ENCODE data around the gene NRXN3. TPM values are rescaled to one million over a fixed set of nuclear protein-coding genes. Genes with fewer than 3 reads are reported as not detected.

Gene NRXN3
- total RNA-seq, 2 donors from 2014 or later, result 1.3 to 2.3 TPM

- no peaks in the 10 kb centered on the region for H3K9me3 ChIP-seq
- no peak for TF ChIP-seq POLR2A (IDR thresholded peaks at IDR 0.05)
- TF ChIP-seq CTCF (IDR thresholded peaks at IDR 0.05), result no peak
- H3K36me3 ChIP-seq (replicated peaks in 1 of 2; ENCODE audit: insufficient read depth in 1 of 2, low read depth in 2 of 2), result no peaks in the 10 kb centered on the region
- no peak overlapping the region for H3K4me3 ChIP-seq
- intact Hi-C loops (cut with DNase I), result no loop called here
- H3K4me1 ChIP-seq, result no peaks in the 10 kb centered on the region
- WGBS, 2 donors, result 77 to 80% methylated on average over 5 of the region's 5 CpGs
- DNase-seq (no peak), ATAC-seq (no peak)
- no peak overlapping the region for H3K27ac ChIP-seq
- no peaks in the 10 kb centered on the region for H3K27me3 ChIP-seq
Observed at GRCh38 chr14:78346747-78347146, 176.6 kb downstream of the NRXN3 start.

GRCh38 chr14:78355109-78355508 is 184.9 kb downstream of the NRXN3 start:
- Histone ChIP-seq H3K27ac (no peak overlapping the region), H3K4me3 (no peak overlapping the region), H3K4me1 (no peaks in the 10 kb centered on the region), H3K36me3 (replicated peaks in 1 of 2; ENCODE audit: insufficient read depth in 1 of 2, low read depth in 2 of 2) (no peaks in the 10 kb centered on the region), H3K27me3 (no peaks in the 10 kb centered on the region), H3K9me3 (no peaks in the 10 kb centered on the region)
- TF ChIP-seq CTCF (IDR thresholded peaks at IDR 0.05) (no peak), POLR2A (IDR thresholded peaks at IDR 0.05) (no peak)
- ATAC-seq, result no peak
- intact Hi-C loops (cut with DNase I), result no loop called here
- DNase-seq, result no peak
- 46 to 53% methylated on average over 3 of the region's 3 CpGs for WGBS, 2 donors

- intact Hi-C loops (cut with DNase I), result no loop called here
- Histone ChIP-seq H3K9me3 (no peaks in the 10 kb centered on the region), H3K36me3 (replicated peaks in 1 of 2; ENCODE audit: insufficient read depth in 1 of 2, low read depth in 2 of 2) (no peaks in the 10 kb centered on the region), H3K4me3 (no peak overlapping the region), H3K27ac (no peak overlapping the region), H3K4me1 (no peaks in the 10 kb centered on the region), H3K27me3 (no peaks in the 10 kb centered on the region)
- TF ChIP-seq CTCF (IDR thresholded peaks at IDR 0.05) (no peak), POLR2A (IDR thresholded peaks at IDR 0.05) (no peak)
- no peak for ATAC-seq
- WGBS, 2 donors, result 17% methylated on average over 3 of the region's 3 CpGs
- DNase-seq, result no peak
Observed at GRCh38 chr14:78356391-78356790, 186.2 kb downstream of the NRXN3 start.

GRCh38 chr14:78358591-78358990 is 188.4 kb downstream of the NRXN3 start:
- no peak for TF ChIP-seq POLR2A (IDR thresholded peaks at IDR 0.05)
- TF ChIP-seq CTCF (IDR thresholded peaks at IDR 0.05), result no peak
- ATAC-seq (no peak), DNase-seq (no peak)
- intact Hi-C loops (cut with DNase I), result no loop called here
- Histone ChIP-seq H3K27me3 (no peaks in the 10 kb centered on the region), H3K4me3 (no peak overlapping the region), H3K27ac (no peak overlapping the region), H3K36me3 (replicated peaks in 1 of 2; ENCODE audit: insufficient read depth in 1 of 2, low read depth in 2 of 2) (no peaks in the 10 kb centered on the region), H3K9me3 (no peaks in the 10 kb centered on the region), H3K4me1 (no peaks in the 10 kb centered on the region)
- WGBS, 2 donors, result 65 to 69% methylated on average over 4 of the region's 4 CpGs

- Histone ChIP-seq H3K9me3 (no peaks in the 10 kb centered on the region), H3K4me1 (no peaks in the 10 kb centered on the region), H3K27me3 (no peaks in the 10 kb centered on the region), H3K36me3 (replicated peaks in 1 of 2; ENCODE audit: insufficient read depth in 1 of 2, low read depth in 2 of 2) (no peaks in the 10 kb centered on the region), H3K4me3 (no peak overlapping the region), H3K27ac (no peak overlapping the region)
- WGBS, 2 donors, result 66 to 67% methylated on average over 5 of the region's 5 CpGs
- TF ChIP-seq CTCF (IDR thresholded peaks at IDR 0.05) (no peak), POLR2A (IDR thresholded peaks at IDR 0.05) (no peak)
- no peak for DNase-seq
- intact Hi-C loops (cut with DNase I), result no loop called here
- ATAC-seq, result no peak
Observed at GRCh38 chr14:78359581-78359980, 189.4 kb downstream of the NRXN3 start.

All from body of pancreas (tissue), 4 donors.